Upper lobe of right lung (tissue), 1 donor: Measurements from ENCODE around the gene TLX2. TPM values are rescaled to one million over a fixed set of nuclear protein-coding genes. Genes with fewer than 3 reads are reported as not detected.
"Not testable (repeated sequence)": the region's sequence is repeated elsewhere in the genome, so short reads cannot be mapped to it uniquely, and the experiment has no call there.

ENCODE experiments used
- ATAC-seq: fragments of 200-7000 bp; cut with Tn5 transposase; one replicate; pipeline ENCODE4 v1.9.1; 2020; ENCODE audit warnings: mild to moderate bottlenecking, moderate library complexity
- DNase-seq: peaks from one replicate; pipeline ENCODE4 v3.0.0-alpha.2; 2020
- H3K27ac ChIP-seq: fragments of 200-600 bp; one replicate; pipeline ENCODE4 v1.8.0; 2022
- H3K27me3 ChIP-seq: fragments of 200-600 bp; one replicate; pipeline ENCODE4 v1.8.0; 2022; ENCODE audit warnings: mild to moderate bottlenecking
- H3K36me3 ChIP-seq: fragments of 200-600 bp; one replicate; pipeline ENCODE4 v1.8.0; 2022
- H3K4me1 ChIP-seq: fragments of 200-600 bp; one replicate; pipeline ENCODE4 v1.8.0; 2022
- H3K4me3 ChIP-seq: fragments of 200-600 bp; one replicate; pipeline ENCODE4 v1.8.0; 2022; ENCODE audit warnings: mild to moderate bottlenecking
- H3K9me3 ChIP-seq: fragments of 200-600 bp; one replicate; pipeline ENCODE4 v1.8.0; 2022
- intact Hi-C: fragments of 100-400 bp; cut with DNase I; formaldehyde crosslinking; loops from one replicate; pipeline ENCODE4 v1.11.0; 2022
- total RNA-seq: library from RNA; stranded (reverse); fragmentation: NEBNext Ultra II Directional; extraction: Animal tissue kit (Norgen Biotek cat#: 25700); gene quantifications from one replicate; pipeline ENCODE4 v1.2.1, GENCODE V29; 2021
- TF ChIP-seq, protein P1 (sequence below): fragments of 200-600 bp; IDR thresholded peaks from one replicate; pipeline ENCODE4 v1.8.0; 2022; ENCODE audit warnings: antibody characterized with exemption
- donor health status: DM: no; HTN: yes; CAD: no; lungs with severe emphysema.

Gene TLX2
- total RNA-seq, 1 donor from 2014 or later = not detected

DNA sequence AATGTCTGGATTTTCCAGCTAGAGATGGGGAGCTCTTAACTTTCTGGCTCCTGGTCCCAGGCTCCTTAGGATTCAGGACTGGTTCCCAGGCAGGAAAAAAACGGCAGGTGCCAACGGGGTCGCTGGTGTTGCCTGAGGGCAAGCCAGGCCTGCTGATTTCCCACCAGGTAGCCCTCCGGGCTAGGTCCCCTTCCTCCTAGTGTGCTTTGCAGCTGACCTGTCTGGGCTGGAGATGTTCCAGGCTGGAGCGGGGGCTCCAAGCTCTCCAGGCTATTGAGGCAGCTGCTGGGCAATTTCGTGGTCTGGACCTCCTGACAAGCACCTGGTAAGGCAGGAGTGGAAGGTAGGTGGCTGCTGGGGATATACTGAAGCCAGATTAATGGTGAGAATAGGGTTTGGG, 39.8 kb upstream of the TLX2 start:
- TF ChIP-seq, protein P1, sequence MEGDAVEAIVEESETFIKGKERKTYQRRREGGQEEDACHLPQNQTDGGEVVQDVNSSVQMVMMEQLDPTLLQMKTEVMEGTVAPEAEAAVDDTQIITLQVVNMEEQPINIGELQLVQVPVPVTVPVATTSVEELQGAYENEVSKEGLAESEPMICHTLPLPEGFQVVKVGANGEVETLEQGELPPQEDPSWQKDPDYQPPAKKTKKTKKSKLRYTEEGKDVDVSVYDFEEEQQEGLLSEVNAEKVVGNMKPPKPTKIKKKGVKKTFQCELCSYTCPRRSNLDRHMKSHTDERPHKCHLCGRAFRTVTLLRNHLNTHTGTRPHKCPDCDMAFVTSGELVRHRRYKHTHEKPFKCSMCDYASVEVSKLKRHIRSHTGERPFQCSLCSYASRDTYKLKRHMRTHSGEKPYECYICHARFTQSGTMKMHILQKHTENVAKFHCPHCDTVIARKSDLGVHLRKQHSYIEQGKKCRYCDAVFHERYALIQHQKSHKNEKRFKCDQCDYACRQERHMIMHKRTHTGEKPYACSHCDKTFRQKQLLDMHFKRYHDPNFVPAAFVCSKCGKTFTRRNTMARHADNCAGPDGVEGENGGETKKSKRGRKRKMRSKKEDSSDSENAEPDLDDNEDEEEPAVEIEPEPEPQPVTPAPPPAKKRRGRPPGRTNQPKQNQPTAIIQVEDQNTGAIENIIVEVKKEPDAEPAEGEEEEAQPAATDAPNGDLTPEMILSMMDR = no peak
- no peaks in the 10 kb centered on the region for H3K9me3 ChIP-seq
- DNase-seq (no peak), ATAC-seq (no peak)
- intact Hi-C loops = no loop called here
- no peak overlapping the region for H3K4me3 ChIP-seq
- no peak overlapping the region for H3K27ac ChIP-seq
- peaks cover 26% of the 10 kb centered on the region for H3K4me1 ChIP-seq
- no peaks in the 10 kb centered on the region for H3K27me3 ChIP-seq
- H3K36me3 ChIP-seq = peaks cover 19% of the 10 kb centered on the region

DNA sequence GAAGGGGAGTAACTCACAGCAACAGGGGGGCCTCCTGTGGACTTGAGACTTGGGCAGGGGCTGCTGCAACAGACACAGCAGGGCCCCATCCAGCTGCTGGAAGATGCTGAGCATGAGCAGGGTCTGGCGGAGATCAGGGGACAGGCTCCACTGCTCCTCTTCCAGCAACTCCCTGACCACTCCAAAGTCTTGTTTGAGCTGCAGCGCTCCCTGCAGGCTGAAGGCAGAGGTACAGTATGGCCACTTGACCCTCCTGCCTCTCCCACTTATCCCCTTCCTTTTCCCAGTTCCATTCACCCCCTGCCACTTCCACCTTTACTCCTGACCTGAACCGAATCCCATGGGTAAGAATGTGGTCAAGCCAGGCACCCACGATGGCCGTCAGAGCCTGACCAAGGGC, 39.4 kb upstream of the TLX2 start:
- no peak for DNase-seq

DNA sequence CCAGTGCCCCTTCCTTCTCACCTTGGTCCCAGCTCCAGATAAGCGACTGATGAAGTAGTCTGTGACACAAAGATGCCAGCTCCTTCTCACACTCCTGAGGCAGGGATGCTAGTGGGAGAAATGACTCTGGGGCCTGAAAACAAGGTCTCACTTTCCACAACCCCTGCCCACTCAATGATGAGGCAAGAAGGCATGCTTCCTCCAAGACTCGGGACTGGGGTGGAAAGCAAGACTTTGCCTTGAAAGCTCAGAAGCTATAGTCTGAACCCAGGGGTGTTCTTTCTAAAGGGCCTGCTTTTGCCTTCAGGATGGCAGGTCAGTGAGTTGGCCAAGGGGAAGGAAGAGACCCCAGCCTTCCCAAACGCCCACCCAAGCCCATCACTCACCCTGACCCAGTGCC, 32.8 kb upstream of the TLX2 start:
- Histone ChIP-seq H3K36me3 (peaks cover 27% of the 10 kb centered on the region), H3K27me3 (no peaks in the 10 kb centered on the region), H3K27ac (peak overlapping the region; percentile 91), H3K9me3 (no peaks in the 10 kb centered on the region), H3K4me3 (peak overlapping the region; percentile 95), H3K4me1 (peaks cover 36% of the 10 kb centered on the region)
- DNase-seq (no peak), ATAC-seq (no peak)
- intact Hi-C loops = no loop called here
- TF ChIP-seq, protein P1 = no peak

More for the DNA sequence above, 39.4 kb upstream of the TLX2 start:
- intact Hi-C loops = no loop called here
- Histone ChIP-seq H3K4me1 (peaks cover 26% of the 10 kb centered on the region), H3K9me3 (no peaks in the 10 kb centered on the region), H3K27me3 (no peaks in the 10 kb centered on the region), H3K27ac (no peak overlapping the region), H3K36me3 (peaks cover 23% of the 10 kb centered on the region), H3K4me3 (no peak overlapping the region)
- TF ChIP-seq, protein P1 = no peak
- ATAC-seq = no peak

DNA sequence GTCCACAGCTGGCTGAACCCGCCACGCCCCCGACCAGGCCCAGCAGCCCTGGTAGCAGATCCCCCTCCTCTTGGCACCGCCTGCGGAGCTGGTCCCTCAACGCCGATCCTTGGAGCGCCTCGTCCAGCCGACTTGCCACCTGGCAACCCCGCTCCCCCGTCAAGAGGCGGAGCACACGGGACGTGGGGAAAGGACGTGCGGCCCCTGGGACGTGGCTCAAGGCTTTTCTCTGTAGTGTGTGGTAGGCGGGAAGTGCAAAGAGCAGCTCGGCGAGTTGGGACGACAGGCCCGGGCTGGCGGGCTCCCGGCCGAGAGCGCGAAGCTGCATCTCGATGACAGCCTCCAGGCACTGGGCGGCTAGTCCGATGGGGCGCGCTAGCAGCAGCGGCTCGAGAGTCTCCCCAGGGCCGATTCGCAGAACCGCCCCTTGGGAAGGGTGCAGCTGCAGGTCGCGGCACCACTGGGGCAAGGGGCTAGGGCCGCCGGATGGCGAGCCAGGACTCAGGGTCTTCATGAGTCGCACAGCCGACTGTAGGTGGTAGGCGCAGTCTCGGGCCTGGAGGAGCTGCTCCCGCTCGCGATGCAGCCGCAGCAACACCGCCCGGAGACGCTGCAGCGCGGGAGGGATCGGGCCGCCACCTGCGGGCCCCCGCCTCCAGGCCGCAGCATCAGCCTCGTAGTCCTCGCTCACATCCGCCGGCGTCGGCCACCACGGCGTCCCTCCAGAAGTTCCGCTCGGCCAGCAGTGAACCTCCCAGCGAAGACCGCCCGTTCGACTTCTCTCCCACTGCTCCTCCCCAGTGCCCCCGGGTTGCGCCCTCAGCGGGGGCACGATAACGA, 32.1 kb upstream of the TLX2 start:
- ATAC-seq (peak; percentile 72), DNase-seq (no peak)
- no peaks in the 10 kb centered on the region for H3K27me3 ChIP-seq
- peaks cover 29% of the 10 kb centered on the region for H3K4me1 ChIP-seq
- peaks cover 29% of the 10 kb centered on the region for H3K36me3 ChIP-seq
- peak overlapping the region; percentile 91 for H3K27ac ChIP-seq
- TF ChIP-seq, protein P1 = no peak
- H3K4me3 ChIP-seq = peak overlapping the region; percentile 95
- intact Hi-C loops = no loop called here
- H3K9me3 ChIP-seq = no peaks in the 10 kb centered on the region

DNA sequence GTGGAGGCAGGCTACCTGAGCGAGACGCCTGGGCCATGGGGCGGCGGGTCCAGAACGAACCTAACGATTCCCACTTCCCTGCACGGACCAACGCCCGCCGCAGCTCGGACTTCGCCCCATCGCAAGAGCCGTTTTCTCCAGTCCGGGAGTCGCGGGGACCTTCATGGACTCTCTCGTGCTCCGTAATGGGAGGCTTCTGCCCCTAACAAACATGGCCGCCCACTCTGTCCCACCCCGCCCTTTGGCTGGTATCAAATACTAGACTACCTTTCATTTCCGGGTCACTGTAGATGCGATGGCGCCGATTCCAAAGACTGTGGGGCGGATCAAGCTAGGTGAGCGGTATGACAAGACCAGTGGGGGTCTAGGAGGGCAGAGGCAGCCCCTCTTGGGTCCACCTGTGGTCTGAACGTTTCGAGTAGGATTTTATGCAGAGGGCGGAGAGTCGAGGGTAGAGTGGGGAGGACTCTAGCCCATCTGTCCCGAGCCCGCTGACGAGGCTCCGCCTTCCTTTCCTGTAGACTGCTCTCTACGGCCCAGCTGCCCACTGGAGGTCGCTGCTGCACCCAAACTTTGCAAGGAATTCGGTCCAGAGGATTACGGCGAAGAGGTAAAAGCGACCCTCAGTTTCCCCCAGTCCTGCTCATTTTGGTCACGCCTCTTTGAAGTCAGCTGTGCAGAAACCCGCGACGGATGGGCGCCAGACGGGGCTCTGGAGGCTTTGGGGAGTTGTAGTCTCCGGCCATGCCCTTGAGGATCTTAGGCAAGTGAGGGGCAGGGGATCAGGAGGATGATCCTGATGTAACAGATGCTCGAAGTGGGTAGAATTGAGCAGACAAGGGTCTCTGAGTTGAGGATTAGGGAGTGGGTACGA, 31.2 kb upstream of the TLX2 start, which contains the start of the genes CCDC142 and TTC31:
CCDC142 (minus strand) TSS at position 198 of the 874 bp plus-strand sequence; CDS start at position 37, 161 bp downstream.
TTC31 (plus strand) TSS at position 281 of the 874 bp plus-strand sequence; CDS start at position 296, 15 bp downstream.
- DNase-seq (peak; percentile 97), ATAC-seq (peak; percentile 97)
- TF ChIP-seq, protein P1 = peak; percentile 84
- no peaks in the 10 kb centered on the region for H3K27me3 ChIP-seq
- H3K36me3 ChIP-seq = peaks cover 29% of the 10 kb centered on the region
- H3K4me3 ChIP-seq = peak within 1 kb of the TSS; percentile 95
- H3K9me3 ChIP-seq = no peaks in the 10 kb centered on the region
- peak within 1 kb of the TSS; percentile 91 for H3K27ac ChIP-seq
- intact Hi-C loops = no loop called here
- H3K4me1 ChIP-seq = peaks cover 24% of the 10 kb centered on the region

DNA sequence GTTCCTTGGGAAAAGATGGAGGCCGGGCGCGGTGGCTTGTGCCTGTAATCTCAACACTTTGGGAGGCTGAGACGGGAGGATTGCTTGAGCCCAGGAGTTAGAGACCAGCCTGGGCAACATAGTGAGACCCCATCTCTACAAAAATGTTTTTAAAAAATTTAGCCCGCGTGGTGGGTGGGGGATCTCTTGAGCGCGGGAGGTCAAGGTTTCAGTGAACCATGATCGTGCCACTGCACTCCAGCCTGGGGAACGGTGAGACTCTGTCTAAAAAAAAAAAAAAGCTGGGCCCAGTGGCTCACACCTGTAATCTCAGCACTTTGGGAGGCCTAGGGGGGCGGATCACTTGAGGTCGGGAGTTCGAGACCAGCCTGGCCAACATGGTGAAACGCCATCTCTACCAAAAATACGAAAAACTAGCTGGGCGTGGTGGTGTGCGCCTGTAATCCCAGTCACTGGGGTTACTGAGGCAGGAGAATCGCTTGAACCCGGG, 30.5 kb upstream of the TLX2 start:
- Histone ChIP-seq H3K4me3 (peak overlapping the region; percentile 95), H3K27ac (peak overlapping the region; percentile 91), H3K36me3 (peaks cover 29% of the 10 kb centered on the region), H3K4me1 (peaks cover 24% of the 10 kb centered on the region)
- H3K27me3 ChIP-seq, H3K9me3 ChIP-seq, ATAC-seq, intact Hi-C loops, DNase-seq: not testable (repeated sequence)
